ENCODE results near the gene TEKTIP1. TPM values are rescaled to one million over a fixed set of nuclear protein-coding genes. Genes with fewer than 3 reads are reported as not detected.

The TEKTIP1 gene
- total and polyA plus RNA-seq, 9 of the 15 experiments (the other 6 are each of a cell fraction or from before 2014, with no cell fraction given) = 0.66 TPM; not detected in 8

- TF ChIP-seq ZNF311 (CRISPR knock-in tag; IDR thresholded peaks at IDR 0.05) (no peak), ZNF232 (CRISPR knock-in tag; IDR thresholded peaks at IDR 0.05) (no peak), AFF4 (CRISPR knock-in tag; IDR thresholded peaks at IDR 0.05) (peak; percentile 77; the same call in 1 of the 2 replicates), CHD7 (IDR thresholded peaks at IDR 0.05; ENCODE audit: low read depth, low read length) (no peak), CEBPZ (IDR thresholded peaks at IDR 0.05; ENCODE audit: borderline replicate concordance, low read depth, low read length) (no peak), SMARCB1 (IDR thresholded peaks at IDR 0.05; ENCODE audit: insufficient read length, low read depth) (no peak), NFIC (IDR thresholded peaks at IDR 0.05) (peak; percentile 48)
Measured at GRCh38 chr19:3500429-3501101, 38.4 kb upstream of the TEKTIP1 start, which contains the start of gene DOHH (continued).

Data from K562 (cell line).